COLO829 (cell line): ENCODE measurements around the gene MT1G.
"Not testable (repeated sequence)": the region's sequence is repeated elsewhere in the genome, so short reads cannot be mapped to it uniquely, and the experiment has no call there.

Source experiments
- DNase-seq: peaks from one replicate; pipeline ENCODE4 v3.0.0; 2012; ENCODE audit warnings: low spot score

The MT1G gene

DNA sequence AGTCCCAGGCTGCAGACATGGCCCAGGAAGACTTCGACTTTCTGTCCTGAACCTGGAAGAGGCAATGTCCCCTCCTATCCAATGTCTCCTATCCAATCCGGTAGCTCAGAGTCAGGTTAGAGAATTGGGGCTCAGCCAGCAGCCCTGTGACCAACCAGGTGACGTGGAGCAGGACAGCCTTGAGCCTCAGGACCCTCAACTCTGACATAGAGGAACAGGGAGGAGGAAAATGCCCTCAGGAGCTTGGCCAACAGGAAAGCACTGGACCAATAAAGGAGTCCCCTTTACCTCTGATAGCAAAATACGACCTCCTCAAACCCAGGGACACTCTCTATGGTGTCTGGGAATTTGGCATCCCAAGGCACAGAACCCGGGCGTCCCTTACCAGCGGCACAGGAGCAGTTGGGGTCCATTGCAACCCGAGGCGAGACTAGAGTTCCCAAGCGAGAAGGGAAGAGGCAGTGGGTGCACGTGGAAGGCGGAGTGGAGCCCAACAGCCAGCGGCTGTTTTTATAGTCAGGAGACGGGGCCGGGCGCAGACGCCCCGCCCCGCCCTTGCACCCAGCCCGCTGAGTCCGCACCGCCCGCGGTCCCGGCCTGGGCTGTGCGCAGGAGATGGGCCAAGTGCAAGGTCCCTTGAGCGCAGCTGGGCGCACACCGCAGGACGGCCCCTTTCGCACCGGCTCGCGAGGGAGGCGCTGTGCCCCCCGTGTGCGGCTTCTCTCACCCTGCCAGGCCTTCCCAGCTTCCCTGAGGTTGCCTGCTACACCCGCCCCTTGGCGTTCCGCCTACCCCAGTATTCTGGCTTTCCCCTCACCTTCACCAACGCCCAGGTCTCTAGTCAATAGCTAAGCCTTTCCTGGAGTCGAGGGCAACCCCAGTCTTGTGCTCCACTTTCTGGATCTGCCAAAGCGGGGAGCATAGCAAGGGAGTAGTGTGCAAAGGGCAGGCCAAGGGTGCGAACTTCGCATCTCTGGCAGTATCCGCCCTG lies at the start of gene MT1G:
Gene MT1G, minus strand, starts transcription at position 485 of the 991 bp plus-strand sequence. Its CDS starts 72 bp downstream, at position 413.
- no peak for DNase-seq

GRCh38 chr16:56717532-56717931 lies 49.7 kb upstream of the MT1G start:
- not testable (repeated sequence) for DNase-seq

DNA sequence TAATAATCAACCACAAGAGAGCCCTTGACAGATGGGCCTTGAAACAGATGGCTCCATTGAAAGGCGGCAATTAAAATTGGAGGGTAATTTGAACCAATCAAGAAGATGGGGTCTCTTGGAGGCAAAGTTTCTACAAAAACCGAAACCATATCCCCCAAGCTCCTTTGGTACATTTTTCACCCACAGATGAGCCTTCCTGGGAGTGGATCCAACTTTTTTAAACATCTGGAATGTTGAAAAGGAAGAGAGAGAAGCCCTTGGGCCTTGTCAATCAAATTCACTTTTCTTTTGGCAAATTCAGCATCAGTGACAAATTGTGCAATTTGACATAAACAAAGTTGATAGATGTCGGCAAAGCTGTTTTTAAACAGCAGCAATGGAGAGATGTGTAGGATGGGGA lies 48.9 kb upstream of the MT1G start:
- DNase-seq: no peak

- DNase-seq: no peak
Measured at GRCh38 chr16:56715126-56715525, 47.3 kb upstream of the MT1G start.

DNA sequence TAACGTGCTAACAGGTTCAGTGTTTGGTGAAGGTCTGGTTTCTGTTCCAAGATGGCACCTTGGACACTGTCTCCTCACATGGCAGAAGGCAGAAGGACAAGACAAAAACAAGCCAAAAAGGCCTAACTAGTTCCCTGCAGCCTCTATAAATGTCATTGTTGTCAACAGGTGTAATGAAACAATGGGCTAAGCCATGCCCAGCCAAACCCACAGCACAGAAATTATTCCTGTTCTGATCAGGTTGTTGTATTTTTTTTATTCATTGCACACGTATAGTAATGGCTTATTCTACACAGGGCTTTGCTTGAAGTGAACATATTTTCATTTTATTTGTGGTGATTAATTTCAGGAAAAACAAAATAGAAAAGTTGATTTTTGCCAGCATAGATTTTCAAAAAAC lies 45.9 kb upstream of the MT1G start:
- DNase-seq: no peak

DNA sequence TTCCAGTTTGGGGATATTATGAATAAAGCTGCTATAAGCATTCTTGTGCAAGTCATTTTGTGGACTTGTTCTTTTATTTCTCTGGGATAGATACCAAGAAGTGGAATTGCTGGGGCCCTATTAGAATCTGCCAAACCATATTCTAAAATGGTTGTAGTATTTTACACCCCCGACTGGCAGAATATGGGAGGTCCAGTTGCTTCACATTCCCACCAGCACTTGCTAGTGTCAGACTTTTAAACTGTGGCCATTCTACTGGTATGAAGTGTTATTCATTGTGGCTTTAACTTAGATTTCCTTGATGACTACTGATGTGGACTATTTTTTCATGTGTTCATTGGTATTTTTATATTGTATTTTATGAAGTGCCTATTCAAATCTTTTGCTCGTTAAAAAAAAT lies 44.0 kb upstream of the MT1G start:
- no peak for DNase-seq

- no peak for DNase-seq
Measured at GRCh38 chr16:56710181-56710737, 42.4 kb upstream of the MT1G start.

DNA sequence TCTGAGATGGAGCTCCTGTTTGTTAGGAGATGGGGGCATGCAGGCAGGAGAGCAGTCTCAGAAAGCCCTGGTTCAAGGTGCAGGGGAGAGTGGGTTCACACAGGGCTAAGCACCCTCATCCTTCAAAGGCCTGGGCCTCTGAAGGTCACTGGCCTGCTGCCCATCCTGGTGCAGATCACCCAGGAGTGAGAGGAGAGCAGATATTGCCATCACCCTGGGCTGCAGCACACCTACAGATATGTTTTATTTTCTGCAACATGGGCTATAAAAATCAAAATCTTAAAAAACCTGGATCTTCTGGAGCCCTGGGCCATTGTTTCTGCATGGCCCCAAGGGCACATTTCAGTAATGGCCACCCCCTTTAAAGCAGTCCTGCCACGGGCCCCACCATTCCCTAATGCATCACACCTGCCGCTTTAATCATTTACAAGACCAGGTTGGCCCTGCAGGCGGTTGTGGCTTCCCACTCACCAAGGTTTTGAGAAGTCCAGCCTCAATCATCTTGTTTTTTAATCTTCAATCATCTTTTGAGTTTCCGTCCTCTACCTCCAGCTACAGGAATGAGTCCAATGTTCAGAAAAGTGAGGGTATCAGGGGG lies 41.7 kb upstream of the MT1G start:
- no peak for DNase-seq

- no peak for DNase-seq
Measured at GRCh38 chr16:56708525-56709442, 40.9 kb upstream of the MT1G start.

- DNase-seq: no peak
Measured at GRCh38 chr16:56702836-56703235, 35.0 kb upstream of the MT1G start.

DNA sequence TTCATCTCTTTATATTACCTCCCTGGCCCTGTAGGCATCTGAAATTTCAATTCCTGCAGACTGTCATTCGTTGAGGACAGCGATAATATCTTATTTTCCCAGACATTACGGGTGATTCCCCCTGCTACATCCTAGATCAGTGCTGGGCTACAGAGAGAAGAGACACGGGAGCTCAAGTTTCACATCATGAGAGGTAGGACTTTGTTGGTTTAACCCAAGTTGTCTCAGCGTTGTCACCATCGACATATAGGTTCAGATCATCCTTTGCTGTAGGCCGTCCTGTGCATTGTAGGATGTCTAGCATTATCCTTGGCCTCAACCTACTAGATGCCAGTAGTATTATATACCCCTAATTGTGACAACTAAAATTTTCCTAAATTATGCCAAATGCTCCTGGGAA lies 33.7 kb upstream of the MT1G start:
- no peak for DNase-seq

- no peak for DNase-seq
Measured at GRCh38 chr16:56700631-56701030, 32.8 kb upstream of the MT1G start.

DNA sequence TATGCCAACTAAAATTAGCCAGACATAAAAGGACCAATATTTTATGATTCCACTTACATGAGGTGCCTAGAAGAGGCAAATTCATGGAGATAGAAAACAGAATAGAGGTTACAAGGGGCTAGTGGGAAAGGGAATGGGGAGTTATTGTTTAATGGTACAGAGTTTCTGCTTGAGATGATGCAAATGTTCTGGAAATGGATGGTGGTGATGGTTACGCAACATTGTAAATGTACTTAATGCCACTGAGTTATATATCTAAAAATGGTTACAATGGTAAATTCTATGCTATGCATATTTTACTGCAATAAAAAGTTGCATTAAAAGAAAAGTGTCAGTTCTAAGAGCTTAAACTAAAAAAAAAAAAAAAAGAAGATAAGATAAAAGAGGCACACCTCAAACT lies 32.3 kb upstream of the MT1G start:
- no peak for DNase-seq

DNA sequence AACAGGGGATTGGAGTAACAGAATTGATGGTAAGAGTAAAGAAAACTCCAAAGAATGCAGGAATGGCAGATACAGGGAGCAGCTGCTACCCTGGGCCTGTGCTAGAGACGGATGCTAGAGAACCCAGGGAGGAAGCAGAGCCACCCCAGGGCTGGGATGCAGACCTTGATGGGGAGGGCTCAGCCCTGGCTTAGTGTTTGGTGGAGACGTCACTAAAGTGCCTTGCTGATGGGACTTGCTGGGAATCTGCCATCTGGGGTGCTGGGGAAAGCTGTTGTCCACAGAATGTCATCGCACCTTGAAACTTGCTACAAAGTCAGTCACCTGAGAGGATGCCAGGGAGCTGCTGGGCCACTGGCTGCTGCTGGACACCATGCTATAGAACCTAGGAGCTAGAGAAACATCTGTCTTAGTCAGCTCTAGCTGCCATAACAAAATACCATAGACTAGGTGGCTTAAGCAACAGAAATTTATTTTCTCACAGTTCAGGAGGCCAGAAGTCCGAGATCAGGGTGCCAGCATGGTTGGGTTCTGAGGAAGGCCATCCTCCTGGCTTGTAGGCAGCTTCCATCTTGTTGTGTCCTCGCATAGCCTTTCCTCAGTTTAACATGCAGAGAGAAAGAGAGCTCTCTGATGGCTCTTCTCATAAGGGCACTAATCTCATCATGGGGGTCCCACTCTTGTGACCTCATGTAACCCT lies 29.7 kb upstream of the MT1G start:
- DNase-seq: no peak

DNA sequence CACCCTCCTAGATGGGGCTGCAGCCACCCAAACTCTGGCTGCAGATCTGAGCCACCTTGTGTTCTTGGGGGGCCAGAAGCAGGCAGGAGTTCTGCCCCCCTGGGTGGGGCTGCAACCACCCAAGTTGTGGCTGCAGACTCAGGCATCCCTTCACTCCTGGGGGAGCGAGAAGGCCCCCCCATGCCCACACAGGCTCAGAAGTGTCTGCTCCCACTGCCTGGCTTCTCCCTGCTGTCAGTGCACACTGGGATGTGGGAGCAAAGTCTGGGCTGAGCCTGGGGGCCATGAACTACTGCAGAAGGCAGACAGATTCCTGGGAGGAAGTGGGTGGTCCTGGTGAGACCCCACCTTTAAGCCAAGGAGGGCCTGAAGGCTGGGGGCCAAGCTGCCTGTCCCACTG lies 27.4 kb upstream of the MT1G start:
- no peak for DNase-seq

DNA sequence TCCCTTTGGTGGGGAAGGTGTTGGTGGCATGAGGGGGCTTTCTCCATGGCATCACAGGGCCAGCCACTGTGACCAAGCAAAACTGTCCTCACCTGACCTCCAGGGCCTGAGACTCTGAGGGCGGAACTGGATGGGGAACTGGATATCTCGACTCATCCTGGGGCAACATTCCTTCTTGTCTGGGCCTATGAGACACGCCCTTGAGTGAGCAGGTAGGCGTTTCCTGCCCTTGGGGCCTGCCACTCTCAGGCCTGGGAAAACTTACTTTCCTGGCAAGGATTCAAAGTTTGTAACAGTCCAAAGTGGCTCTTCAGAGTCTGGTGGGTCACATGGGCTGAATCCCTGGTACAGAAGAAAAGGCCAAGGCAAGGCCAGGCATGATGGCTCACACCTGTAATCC lies 24.0 kb upstream of the MT1G start:
- peak; percentile 42 for DNase-seq

GRCh38 chr16:56690420-56691122 lies 22.7 kb upstream of the MT1G start:
- DNase-seq: no peak

GRCh38 chr16:56689171-56689570 lies 21.3 kb upstream of the MT1G start:
- DNase-seq: no peak

- DNase-seq: no peak
Measured at GRCh38 chr16:56688762-56689161, 20.9 kb upstream of the MT1G start.

DNA sequence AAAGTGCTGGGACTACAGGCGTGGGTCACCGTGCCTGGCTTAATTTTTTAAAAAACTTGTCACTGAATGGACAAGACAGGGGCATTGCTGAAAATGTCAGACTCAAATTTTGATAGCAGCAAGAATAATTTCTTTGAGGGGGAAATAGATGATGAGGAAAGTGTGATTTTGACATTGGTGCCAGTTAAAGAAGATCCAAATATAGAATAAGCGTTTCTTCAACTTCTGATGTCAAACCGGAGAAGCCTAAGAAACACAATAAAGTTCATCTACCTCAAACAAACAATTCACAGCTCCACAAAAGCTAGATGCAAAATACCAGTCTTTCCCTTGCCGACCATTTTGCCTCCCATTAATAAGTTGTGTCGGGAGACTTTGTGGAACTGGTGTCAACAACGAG lies 18.9 kb upstream of the MT1G start:
- no peak for DNase-seq
